CD4-positive, alpha-beta T cell treated with Interleukin-21 for 1 hour (primary cell): ENCODE measurements around the gene DYTN.

Experiments used
- DNase-seq: peaks from one replicate; pipeline ENCODE4 v3.0.0-alpha.2; 2020

DYTN gene

DNA sequence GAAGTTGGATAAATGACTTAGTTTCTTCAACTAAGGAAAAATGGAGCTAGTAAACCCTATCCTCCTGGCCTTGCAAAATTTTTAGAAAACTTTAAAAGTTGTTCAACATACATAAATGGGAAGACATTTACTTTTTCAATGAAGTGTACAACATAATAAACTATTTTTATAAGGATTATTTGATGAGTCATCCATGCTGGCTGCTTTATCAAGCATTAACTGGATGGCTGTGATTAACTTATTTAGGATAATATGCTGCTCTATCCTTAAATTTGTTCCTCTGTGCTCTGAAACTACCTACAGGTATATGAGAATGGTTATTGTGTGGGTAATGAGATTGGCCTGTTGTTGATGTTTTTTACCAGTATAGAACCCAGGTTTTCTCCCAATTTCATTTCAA, 21.3 kb downstream of the DYTN start:
- DNase-seq: no peak

DNA sequence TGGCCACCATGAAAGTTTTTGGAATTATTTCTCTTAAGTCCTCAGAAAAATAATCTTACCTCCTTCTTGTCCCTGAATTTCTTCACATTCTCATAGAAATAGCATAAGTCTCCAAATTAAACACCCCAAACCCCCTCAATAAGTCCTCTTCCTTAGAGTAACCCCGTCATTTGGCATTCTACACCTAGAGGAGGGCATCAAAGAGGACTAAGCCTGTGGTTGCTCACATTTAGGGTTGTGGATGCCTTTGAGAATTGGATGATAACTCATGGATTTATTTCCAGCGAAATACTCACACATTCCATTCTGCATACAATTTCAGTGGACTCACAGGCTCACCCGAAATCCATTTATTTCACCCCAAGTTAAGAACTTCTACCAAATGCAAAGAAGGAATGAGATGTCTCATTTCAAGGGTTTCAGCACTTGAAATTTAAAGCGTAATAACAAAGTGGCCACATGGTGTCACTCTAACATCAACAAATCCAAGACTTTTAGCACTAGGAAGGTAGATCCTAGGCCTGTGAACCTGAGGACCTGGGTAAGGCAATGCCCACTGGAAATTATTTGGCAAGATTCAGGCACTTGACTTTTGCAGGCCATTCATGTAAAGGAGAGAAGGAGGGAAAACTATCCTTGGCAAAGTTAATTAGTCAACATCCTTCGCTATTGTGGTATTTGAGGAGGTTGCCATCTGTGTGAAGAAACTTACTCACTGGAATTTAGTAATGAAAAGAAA, 24.6 kb downstream of the DYTN start:
- DNase-seq: peak; percentile 57

DNA sequence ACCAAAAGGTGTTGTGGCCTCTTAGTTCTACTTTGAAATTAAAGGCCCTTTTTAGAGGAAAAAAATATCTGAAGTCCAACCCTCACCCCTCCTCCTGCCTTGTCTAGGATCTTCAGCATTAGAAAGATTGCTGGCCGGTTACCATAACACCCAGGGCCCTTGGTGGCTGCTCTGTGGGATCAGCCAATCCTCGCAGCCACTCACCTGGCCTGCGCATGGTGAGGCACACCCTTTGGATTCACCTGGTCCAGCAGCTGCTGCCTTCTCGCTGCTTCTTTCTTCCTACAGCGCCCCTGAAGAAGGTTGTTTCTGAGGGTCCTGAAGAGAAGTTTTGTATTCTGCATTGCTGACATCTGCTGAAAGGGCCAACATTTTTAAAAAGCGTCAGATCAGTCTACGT, 25.2 kb downstream of the DYTN start:
- no peak for DNase-seq

DNA sequence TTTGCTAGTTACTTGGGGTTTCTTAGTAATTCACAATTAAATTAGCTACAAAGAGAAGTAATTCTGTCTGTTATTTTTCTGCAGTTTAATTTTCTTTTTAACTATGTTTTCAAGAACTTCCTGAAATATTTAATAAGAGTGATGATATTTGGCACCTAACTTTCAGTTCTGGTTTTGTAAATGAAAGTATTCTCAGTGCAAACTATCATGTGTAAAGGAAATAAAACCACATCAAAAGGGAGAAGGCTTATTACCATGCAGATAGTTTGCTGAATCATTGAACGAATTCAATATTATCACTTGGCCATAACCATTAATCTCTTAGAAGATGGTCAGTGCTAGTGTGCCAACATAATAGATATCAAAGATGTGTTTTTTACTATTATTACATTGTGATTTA, 29.2 kb downstream of the DYTN start:
- DNase-seq: peak; percentile 1

DNA sequence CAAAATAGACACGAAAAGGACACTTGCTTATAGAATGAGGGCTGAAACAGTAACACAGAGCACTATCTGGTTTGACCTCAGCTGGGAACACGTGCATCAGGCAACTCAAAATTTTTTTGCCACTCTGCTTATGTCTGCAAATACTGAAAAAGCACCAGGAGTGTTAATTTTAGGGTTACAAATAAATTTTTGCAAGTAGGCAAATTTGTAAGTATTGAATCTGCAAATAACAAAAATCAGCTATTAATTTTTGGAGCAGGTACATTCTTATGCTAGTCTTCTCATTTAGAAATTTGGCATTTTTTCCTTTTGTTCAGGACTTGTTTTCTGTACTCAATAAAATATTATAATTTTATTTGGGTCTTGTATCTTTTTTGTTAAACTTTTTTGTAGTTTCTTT, 29.7 kb downstream of the DYTN start:
- DNase-seq: no peak

DNA sequence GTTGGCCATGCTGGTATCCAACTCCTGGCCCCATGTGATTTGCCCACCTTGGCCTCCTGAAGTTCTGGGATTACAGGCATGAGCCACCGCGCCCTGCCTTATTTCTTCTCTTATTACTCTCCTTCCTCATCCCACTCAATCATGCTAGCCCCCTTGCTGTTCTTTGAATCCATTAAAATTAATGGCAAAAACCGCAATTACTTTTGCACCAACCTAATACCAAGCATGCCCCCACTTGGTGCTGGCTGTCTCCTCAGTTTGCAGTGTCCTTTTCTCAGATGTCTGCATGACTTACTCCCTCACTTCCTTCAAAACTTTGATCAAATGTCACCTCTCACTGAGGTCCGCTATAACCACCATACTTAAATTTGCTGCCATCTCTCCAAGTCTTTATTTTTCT, 34.6 kb downstream of the DYTN start:
- no peak for DNase-seq

DNA sequence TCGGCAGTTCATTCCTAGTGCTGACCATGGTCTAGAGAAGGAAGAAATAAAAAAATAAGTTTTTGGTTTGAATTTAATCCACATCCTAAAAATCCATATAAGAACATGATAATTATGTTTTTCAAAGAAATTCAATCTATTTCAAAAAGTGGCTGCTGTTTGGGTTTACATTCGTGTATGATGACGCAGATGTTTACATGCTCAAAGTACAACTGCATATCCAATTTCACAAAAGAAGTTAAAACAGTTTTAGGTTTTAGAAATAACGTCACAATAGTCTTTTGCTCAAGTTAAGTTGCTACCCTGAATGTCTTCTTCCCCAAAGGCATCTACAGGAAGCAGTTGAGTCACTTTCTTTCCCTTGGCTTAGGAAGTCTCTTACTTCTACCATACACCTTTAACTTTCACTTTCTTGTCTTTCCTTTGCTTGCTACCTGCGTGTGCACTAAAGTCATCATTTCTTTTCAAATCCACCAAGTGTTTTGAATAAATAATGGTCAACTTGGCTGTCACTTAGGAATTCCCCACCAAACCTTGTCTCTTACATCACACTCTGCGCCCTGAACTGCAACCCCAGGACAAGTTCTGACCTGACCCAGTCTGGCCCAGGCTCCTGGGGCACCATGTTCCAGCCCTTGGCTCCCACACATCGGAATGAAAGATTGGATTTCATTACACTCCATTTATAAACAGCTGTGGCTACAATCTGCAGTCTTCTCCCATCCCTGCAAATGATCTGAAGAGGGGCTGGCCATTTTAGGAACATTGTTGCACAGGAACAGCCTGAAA, 47.5 kb downstream of the DYTN start:
- no peak for DNase-seq

DNA sequence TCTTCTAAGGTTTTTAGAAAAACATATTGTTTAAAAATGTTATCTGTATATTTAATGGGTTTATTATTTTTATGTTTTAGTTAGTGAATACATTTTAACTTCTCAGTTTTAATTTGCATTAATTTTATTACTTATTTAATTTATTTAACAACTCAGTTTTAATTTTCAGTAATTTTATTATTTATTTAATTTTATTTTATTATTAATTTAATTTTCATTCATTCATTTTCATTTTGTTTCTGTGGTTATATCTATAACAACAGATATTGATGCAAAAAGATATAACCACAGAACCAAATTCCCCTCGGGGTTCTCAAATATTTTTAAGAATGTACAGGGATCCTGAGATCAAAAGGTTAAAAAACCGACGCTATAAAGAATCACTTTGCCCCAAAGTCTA, 52.9 kb downstream of the DYTN start:
- DNase-seq: no peak

DNA sequence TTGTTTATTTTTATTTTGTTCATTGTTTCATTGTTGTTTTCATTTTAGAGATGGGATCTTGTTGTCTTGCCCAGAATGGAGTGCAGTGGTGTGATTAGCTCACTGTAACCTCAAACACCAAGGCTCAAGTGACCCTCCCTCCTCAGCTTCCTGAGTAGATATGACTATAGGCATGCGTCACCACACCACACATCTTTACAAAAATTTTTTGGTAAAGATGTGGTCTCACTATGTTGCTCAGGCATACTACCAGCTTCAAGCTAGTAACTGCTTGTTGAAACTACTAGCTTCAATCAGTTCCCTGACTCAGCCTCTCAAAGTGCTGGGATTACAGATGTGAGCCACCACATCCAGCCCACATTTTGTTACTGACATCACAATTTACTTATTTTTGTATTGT, 61.1 kb downstream of the DYTN start:
- DNase-seq: no peak

DNA sequence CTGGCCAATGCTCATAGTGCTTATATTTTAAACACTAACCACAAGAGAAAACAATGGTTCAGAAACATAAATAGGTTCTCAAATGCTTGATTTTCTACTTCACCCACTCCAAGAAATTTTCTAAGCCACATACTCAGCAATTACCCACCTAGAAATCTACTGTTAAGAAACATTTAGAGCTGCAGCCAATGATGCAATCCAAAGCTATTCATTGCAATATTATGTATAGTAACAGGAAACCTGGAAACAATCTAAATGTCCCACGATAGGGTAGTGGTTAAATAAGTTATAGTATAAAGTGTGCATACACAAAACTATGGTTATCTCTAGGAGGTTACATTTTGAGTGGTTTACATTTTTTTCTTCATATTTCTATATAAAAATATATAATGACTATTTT, 70.2 kb downstream of the DYTN start:
- no peak for DNase-seq

DNA sequence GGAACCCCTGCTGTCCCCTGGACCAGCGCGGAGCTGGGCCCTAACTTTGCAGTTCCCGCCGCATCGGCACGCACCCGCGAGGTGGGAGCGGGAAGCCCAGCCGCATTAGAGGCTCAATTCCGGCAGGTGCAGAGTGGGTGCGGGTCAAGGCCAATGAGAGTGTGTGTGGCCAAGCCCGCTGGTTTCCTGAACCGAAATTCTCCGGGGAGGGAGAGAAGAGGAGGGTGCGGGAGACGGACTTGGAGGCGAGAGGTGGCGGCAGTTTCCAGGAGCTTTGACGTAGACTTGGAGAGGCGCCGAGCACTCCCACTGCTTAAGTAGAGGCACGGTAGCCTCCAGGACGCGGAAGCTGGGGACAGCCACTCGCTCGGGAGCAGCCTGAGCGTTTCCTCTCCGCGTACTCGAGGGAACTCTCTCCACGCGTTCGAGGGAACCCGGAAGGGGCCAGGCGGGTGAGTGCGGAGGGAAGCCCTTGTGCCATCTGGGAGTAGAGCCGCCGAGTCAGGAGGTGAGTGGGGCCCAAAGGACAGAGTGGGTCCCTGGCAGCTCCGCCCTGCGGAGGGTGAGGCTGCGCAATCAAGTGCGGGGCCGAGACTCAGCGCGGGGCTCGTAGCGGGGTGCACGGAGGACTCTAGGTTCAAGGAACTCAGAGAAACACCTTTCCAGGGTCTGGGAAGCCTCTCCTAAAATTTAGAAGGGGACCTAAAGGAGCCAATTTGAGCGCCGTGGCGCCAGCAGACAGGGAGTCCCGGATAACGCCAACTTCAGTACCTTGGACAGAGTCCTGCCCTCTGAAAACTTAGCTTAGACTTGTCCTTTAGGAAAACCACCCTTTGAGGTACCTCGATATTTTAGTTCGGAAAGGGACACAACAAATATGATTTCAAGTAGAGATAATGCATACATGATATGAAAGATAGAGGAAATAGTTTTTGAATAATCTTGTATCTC, 75.8 kb downstream of the DYTN start, which contains the start of gene FAM237A:
TSS of gene FAM237A (plus strand) at position 413 of the 951 bp plus-strand sequence. CDS start 1,750 bp downstream, outside the sequence.
- no peak for DNase-seq

DNA sequence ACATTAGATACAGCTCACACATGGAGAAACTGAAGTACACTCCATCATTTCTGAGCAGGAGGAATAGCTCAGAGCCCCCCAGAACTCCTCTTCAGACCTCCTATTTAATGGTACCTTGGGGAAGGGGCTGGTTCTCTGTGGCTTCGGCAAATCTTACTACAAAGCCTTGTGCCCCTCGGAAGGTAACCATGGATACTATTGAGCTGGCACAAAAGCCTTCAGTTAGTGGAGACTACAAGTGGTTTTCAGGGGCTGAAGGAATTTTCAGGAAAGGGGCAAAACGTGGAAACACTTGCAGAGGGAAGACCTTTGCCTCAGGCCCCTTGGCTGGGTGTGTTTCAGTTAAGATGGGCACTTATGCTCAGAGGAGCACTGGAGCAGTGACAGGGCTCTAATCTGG, 77.0 kb downstream of the DYTN start:
- DNase-seq: no peak

DNA sequence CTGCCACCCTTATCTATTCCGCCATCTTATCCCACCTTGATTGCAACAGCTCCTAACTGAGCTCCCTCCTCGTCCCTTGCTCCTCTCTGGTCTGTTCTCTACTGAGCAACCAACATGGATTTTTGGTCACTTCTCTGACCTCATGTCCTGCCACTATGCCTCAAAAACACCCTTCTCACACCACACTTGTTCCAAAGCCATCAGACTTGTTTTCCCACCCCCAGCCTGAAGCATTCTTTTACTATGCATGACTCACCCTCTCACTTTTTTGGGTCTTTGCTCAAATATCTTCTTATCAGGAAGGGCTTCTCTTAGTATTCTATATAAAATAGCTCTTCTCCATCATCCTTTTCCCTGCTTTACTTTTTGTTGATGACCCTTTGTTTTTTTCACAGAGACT, 78.6 kb downstream of the DYTN start:
- DNase-seq: no peak

DNA sequence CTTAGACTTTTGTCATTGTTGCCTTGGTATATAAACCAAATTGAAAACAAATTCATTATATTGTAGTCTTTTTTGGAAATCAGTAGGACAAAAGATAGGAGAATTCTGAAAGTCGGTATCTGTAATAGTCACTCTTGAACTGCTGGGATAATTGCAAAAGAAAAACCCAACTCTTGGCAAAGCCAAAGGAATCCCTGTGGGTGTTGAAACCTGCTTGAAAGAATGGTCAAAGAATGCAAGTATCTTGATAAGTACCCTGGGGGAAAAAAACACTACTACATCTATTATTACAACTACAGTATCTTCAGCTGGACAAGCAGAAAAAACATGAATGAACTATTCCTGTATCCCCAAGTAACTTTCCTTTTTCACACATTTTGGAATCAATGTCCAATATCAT, 83.2 kb downstream of the DYTN start:
- DNase-seq: no peak

DNA sequence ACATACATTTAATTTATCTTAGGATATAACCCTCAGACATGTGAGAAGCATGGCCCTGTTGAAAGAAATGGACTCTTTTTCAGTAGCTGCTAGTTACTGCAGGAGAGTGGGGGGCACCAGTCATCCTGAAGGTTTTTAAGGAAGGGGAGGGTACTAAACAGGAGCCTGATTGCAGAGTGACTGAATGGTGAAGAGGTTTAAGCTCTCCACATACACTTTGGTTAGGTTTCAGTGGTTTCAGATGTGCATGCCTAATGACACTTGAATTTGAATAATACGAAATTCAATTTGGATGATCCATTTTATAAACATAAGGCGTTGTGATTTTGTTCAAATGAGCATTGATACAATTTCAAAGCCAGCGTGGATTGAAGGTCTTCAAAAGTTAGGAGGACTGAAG, 86.9 kb downstream of the DYTN start:
- DNase-seq: no peak

DNA sequence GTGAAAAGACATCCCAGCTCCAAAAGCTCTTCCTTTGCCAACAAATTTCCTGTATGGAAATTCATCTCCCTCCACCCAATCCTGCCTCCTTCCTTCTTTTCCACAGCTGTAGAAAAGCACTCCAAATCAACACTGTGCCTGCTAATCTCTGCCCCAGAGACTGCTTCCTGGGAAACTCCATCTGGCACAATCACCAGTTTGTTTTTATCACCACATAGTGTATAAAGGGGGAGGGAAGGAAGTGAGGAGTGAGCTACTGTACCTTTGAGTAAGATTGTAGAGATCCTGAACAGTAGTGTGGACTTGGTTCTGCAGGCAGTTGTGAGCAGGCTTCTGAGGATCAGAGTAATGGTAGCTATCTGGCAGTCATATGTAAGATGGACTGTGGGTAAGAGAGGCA, 90.6 kb downstream of the DYTN start:
- DNase-seq: no peak

DNA sequence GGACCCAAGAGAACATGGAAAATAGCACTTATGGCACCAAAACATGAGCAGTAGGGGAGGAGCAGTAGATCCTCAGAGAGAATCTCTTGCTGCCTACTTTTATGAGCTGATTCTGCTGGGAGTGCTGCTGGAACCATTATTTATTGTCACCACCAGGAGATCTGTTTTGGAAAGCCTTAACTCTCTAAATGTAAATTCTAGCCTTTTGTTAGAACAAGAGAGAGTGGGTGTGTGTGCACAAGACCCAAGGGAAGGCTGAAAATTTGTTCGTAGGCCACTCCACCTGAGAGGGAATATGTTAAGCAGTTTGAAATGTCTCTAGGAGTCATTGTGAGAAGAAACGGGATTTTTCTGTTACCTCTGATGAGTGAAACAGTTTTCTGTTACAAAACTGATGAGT, 92.1 kb downstream of the DYTN start:
- DNase-seq: no peak

DNA sequence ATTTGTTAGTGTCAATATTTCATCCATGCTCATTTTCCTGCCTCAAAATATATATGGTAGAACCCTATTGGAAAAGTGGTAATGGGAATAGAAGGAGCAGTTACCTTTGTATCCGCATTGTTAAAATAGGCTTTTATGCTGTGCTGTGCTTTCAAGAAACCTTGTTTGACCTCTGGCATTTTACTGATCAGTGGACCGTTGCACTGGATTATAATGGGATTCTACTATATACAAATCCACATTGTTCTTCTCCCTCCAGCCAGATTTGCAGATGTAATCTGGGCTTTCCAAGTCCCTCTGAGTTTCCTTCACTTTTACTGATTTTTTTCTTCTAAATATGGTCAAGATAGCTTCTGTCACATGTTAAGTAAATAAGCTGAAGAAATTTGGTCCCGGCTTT, 99.2 kb downstream of the DYTN start:
- no peak for DNase-seq

DNA sequence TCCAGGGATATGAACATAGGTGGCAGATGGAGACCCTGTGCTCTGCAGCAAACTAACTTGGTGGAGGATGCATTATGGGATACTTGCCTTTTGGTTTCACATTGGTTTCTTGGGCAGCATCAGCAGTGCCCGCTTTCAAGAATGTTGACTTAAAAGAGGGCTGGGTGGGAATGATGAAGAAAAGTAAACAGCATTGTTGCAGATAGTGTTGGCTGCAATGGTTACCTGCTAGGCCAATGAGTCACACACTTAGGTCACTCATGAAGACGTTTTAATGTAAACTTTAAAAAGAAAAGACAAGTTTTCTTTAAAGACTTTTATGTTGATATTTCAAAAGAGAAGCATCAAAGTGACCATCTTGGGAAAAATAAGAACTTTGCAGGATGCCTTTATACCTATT, 102.0 kb downstream of the DYTN start:
- no peak for DNase-seq

DNA sequence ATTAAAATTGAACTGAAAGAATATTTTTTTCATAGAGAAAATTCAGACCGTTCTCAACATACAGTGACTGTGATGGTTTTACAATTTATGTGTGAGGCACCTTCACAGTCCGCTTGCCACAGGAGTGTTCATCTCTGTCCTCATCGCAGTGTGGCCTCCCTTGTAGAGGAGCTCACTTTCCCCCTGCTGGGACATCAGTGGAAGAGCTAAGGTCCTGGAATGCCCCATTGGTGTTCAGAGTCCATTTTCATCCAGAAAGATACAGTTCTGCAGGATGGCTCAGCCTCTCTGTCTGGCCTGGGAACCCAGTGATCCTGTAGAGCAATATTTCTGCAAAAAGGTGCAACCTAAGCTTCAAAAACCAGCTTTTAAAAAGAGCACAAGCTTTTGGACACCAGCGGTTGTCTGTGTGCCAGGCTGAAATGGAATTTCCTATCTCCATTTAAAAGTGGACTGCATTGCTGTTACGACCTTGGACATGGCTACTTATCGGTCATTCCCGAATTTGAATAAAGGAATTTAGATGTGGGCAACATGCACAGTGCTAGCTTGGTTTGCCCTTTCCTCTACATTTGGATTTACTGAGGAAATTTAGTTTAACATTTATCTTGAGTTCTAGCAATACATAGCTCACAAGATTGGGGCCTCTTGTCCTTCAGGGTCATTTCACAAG, 102.6 kb downstream of the DYTN start:
- no peak for DNase-seq

DNA sequence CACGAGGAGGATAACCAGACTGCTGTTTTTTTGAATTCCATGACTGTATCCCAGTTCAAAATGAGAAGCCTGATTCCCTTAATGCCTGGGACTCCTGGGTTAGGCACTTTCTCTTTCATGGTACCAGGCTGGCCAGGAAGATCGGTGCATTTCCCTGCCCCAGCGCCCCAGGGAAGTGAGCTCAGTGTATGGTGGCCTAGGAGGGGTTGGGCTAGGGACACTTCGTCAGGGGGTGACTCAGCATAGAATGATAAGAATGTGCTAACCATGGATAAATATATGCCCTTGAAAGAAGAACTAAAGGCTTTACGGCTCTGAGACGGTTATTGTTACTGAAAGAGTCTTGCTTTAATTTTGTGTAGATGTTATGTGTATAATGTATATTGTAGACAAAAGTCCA, 103.4 kb downstream of the DYTN start:
- DNase-seq: no peak

DNA sequence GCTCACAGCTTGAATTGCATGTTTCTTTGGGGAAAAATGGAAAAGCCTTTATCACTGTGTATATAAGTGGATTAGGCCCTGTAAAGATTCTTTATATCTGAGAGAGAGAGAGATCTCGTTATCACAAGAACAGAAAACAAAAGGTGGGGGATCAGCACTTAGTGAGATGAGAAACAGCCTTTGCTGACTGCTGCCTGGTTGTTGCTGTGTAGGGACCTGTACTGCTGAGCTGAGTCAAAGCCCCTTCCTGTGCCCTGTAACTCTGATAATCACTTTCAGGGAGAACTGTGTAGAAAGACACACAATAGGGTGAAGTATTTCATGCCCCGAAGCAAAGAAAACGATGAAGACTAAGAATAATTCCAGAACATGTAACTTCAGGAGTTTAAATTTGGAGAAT, 106.5 kb downstream of the DYTN start:
- DNase-seq: no peak

DNA sequence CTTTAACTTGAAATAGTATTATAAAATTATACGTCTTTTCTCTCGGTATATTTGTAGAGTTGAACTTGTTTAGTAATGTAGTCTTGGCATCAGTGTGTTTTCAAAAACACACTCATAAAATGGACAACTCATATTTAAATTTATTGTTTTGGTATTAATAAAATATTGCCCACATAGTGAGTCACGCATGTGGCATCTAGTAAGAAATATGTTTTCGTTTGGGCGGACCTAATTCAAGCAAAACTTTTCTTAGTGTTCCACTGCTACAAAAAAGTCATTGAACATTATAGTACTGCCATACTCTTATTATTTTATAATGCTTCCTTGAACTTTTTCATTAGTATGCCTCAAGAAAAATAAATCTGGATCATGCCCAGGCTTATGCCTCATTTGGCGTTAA, 107.0 kb downstream of the DYTN start:
- no peak for DNase-seq
